ENCODE results near the gene MEAF6. TPM values are rescaled to one million over a fixed set of nuclear protein-coding genes. Genes with fewer than 3 reads are reported as not detected.

The MEAF6 gene
- total RNA-seq, 1 donor from 2014 or later = 62.3 TPM

DNA sequence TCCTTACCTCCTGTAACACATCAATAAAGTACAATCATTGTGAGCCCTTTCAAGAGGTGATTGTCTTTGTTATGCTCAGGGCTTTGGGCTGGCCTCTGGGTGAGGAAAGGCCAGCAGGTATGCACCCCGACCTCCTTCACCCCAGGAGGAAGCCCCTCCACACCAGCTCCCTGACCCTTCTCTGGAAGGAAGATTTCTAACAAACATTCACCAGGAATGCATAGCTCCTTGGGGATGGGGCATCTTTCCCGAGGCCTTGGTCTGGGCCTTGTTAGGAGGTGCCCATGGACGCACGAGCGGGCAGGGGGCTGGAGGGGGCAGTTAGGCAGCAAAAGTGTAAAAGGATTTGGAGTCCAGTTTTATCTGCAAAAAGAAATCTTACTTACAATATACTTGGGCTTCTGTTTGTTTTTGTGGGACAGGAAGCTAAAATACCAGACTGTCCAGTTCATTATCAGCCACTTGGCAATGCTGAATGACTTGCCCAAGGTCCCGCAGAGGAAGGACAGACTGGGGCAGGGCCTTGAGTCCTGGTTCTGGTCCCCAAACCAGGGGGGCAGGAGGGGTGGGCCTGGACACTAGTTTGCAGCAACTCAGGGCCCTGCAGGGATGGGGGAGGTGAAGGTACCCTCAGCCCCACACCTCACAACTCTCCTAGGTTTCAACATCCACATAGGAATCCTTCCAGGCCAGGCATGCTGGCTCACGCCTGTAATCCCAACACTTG lies 30.1 kb downstream of the MEAF6 start:
- Mint-ChIP-seq H3K36me3 (ENCODE audit: unreplicated experiment) (peaks cover 23% of the 10 kb centered on the region), H3K4me3 (ENCODE audit: unreplicated experiment) (no peak overlapping the region), H3K27me3 (ENCODE audit: unreplicated experiment) (no peaks in the 10 kb centered on the region), H3K4me1 (ENCODE audit: unreplicated experiment) (peaks cover 17% of the 10 kb centered on the region), H3K9me3 (ENCODE audit: unreplicated experiment) (no peaks in the 10 kb centered on the region), H3K27ac (ENCODE audit: unreplicated experiment) (no peak overlapping the region)
- no peak for DNase-seq (ENCODE audit: extremely low spot score, unreplicated experiment)
- TF ChIP-seq, protein P1, sequence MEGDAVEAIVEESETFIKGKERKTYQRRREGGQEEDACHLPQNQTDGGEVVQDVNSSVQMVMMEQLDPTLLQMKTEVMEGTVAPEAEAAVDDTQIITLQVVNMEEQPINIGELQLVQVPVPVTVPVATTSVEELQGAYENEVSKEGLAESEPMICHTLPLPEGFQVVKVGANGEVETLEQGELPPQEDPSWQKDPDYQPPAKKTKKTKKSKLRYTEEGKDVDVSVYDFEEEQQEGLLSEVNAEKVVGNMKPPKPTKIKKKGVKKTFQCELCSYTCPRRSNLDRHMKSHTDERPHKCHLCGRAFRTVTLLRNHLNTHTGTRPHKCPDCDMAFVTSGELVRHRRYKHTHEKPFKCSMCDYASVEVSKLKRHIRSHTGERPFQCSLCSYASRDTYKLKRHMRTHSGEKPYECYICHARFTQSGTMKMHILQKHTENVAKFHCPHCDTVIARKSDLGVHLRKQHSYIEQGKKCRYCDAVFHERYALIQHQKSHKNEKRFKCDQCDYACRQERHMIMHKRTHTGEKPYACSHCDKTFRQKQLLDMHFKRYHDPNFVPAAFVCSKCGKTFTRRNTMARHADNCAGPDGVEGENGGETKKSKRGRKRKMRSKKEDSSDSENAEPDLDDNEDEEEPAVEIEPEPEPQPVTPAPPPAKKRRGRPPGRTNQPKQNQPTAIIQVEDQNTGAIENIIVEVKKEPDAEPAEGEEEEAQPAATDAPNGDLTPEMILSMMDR (IDR thresholded peaks at IDR 0.05) = no peak

DNA sequence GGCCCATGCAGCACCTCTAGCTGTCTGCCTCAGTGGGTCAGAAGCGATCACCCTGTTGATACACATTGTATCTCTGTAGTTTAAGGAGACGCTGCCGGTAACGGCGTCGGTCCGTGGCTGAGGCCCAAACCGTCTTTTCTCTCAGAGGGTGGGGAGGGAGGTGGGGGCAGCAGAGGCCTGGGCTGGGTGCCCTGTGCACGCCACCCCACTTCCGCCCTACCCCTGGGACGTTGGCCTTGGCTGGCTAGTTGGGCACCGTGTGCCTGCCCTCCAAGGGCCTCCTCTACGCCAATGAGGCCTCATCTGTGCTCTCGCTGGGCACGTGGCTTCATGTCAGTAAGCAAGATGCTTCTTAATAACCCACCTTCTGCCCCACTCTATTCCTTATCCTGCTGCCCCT lies 30.8 kb downstream of the MEAF6 start:
- TF ChIP-seq, protein P1 (IDR thresholded peaks at IDR 0.05) = no peak
- DNase-seq (ENCODE audit: extremely low spot score, unreplicated experiment) = no peak
- Mint-ChIP-seq H3K4me3 (ENCODE audit: unreplicated experiment) (no peak overlapping the region), H3K27ac (ENCODE audit: unreplicated experiment) (no peak overlapping the region), H3K9me3 (ENCODE audit: unreplicated experiment) (no peaks in the 10 kb centered on the region), H3K36me3 (ENCODE audit: unreplicated experiment) (peaks cover 25% of the 10 kb centered on the region), H3K27me3 (ENCODE audit: unreplicated experiment) (no peaks in the 10 kb centered on the region), H3K4me1 (ENCODE audit: unreplicated experiment) (peaks cover 24% of the 10 kb centered on the region)

DNA sequence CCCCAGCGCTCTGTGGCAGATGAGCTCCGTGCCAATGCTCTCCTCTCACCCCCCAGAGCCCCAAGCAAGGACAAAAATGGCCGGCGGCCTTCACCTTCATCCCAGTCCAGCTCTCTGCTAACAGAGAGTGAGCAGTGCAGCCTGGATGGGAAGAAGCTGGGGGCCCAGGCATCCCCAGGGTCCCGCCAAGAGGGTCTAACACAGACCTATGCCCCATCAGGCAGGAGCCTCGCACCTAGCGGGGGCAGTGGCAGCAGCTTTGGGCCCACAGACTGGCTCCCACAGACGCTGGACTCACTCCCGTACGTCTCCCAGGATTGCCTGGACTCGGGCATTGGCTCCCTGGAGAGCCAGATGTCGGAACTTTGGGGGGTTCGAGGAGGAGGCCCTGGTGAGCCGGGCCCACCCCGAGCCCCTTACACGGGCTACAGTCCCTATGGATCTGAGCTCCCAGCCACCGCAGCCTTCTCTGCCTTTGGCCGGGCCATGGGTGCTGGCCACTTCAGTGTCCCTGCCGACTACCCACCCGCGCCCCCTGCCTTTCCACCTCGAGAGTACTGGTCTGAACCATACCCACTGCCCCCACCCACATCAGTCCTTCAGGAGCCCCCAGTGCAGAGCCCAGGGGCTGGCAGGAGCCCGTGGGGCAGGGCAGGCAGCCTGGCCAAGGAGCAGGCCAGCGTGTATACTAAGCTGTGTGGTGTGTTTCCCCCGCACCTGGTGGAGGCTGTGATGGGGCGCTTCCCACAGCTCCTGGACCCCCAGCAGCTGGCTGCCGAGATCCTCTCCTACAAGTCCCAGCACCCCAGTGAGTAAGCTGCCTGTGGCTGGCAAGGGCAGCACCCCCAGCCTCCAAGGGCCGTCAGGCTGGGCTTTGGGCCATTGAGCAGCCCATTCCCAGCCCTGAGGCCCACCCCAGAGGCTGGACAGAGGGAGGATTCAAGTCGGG lies 31.5 kb downstream of the MEAF6 start:
- Mint-ChIP-seq H3K4me3 (ENCODE audit: unreplicated experiment) (no peak overlapping the region), H3K9me3 (ENCODE audit: unreplicated experiment) (no peaks in the 10 kb centered on the region), H3K4me1 (ENCODE audit: unreplicated experiment) (peaks cover 31% of the 10 kb centered on the region), H3K36me3 (ENCODE audit: unreplicated experiment) (peaks cover 25% of the 10 kb centered on the region), H3K27me3 (ENCODE audit: unreplicated experiment) (no peaks in the 10 kb centered on the region), H3K27ac (ENCODE audit: unreplicated experiment) (peak overlapping the region; percentile 56)
- DNase-seq (ENCODE audit: extremely low spot score, unreplicated experiment) = no peak
- TF ChIP-seq, protein P1 (IDR thresholded peaks at IDR 0.05) = no peak

DNA sequence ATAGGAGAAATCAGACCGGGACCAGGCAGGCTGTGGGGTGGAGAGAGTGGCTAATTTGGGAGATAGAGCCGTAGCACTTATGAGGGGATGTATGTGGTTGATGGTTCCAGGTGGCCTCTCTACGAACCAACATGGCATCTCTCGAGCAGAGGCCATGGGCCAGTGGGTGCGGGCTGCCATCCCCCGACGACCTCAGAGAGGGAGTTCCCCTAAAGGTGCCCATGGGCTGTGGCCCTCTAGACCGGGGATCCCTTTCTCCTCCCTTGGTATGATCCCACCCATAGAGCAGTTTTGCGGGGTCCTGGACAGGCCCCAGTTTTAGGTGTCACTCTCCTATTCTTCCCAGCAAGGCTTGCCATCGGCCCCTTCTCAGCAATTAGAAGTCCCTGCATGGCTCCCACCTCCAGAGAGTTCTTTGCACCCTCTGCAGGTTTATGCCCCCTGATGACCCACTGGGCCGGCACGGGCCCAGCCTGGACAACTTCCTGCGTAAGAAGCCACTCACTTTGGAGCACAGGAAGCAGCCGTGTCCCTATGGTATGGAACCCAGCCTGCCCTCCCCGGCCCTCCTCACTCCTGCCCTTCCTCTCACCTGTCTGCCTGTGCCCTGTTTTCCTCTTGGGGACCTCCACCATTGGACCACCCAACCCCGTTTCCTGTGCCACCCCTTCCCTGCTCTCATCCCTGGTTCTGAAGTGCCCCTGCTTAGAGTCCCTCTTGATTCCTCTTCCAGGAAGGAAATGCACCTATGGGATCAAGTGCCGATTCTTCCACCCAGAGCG lies 32.4 kb downstream of the MEAF6 start:
- TF ChIP-seq, protein P1 (IDR thresholded peaks at IDR 0.05) = no peak
- Mint-ChIP-seq H3K4me1 (ENCODE audit: unreplicated experiment) (peaks cover 35% of the 10 kb centered on the region), H3K9me3 (ENCODE audit: unreplicated experiment) (no peaks in the 10 kb centered on the region), H3K36me3 (ENCODE audit: unreplicated experiment) (peaks cover 25% of the 10 kb centered on the region), H3K27ac (ENCODE audit: unreplicated experiment) (peak overlapping the region; percentile 56), H3K27me3 (ENCODE audit: unreplicated experiment) (no peaks in the 10 kb centered on the region), H3K4me3 (ENCODE audit: unreplicated experiment) (no peak overlapping the region)
- DNase-seq (ENCODE audit: extremely low spot score, unreplicated experiment) = no peak
